HEK293 (cell line): Measurements from ENCODE around the gene WIPF3.

Experiments
- CTCF ChIA-PET: fragments of 350-600 bp; formaldehyde crosslinking; extraction: SDS; loops from one replicate; lab custom pipeline; 2021; ENCODE audit warnings: antibody characterized with exemption; lab: Yijun Ruan, JAX
- POLR2A ChIA-PET: fragments of 300-600 bp; formaldehyde crosslinking; extraction: SDS; loops from one replicate; lab custom pipeline; 2020; ENCODE audit warnings: antibody characterized with exemption, inconsistent platforms; lab: Yijun Ruan, JAX
- H3K27ac ChIP-seq: fragments of 200-500 bp; sonication (Bioruptor generic); 2 replicates; pipeline ENCODE4 v1.5.1; 2014; ENCODE audit warnings: low read depth, low read length, control low read depth, inconsistent platforms; ENCODE audit errors: extremely low read depth
- H3K36me3 ChIP-seq, 2 experiments: fragments of 200-500 bp in 1 of 2; sonication (Bioruptor generic) in 1 of 2; 1 replicate in 1 of 2; 2 replicates in 1 of 2; pipeline ENCODE4 v1.5.1; 2014 to 2017; ENCODE audit warnings: inconsistent platforms in 2 of 2, low read length in 2 of 2; ENCODE audit not compliant: control insufficient read depth in 2 of 2, insufficient read depth in 1 of 2
- H3K4me1 ChIP-seq: fragments of 200-500 bp; sonication (Bioruptor generic); 2 replicates; pipeline ENCODE4 v1.5.1; 2014; ENCODE audit warnings: mild to moderate bottlenecking, low read length, inconsistent platforms; ENCODE audit not compliant: control insufficient read depth, insufficient read depth
- H3K4me3 ChIP-seq: 2 replicates; pipeline ENCODE4 v1.5.1; 2011; ENCODE audit warnings: low read depth, mild to moderate bottlenecking, control low read depth, low read length, moderate library complexity
- H3K9me3 ChIP-seq: fragments of 200-500 bp; sonication (Bioruptor generic); 2 replicates; pipeline ENCODE4 v1.5.1; 2014; ENCODE audit warnings: low read depth, low read length, inconsistent platforms; ENCODE audit not compliant: control insufficient read depth, insufficient read depth
- GLIS1 ChIP-seq: fragments of 450-650 bp; formaldehyde crosslinking; IDR thresholded peaks from 2 replicates; pipeline ENCODE4 v1.5.1; 2016; ENCODE audit warnings: missing biosample characterization, missing genetic modification characterization
- HOXD13 ChIP-seq: sonication (generic); formaldehyde crosslinking; IDR thresholded peaks from 2 replicates; pipeline ENCODE4 v1.8.0; 2022; ENCODE audit warnings: missing genetic modification reagents, borderline replicate concordance
- KLF10 ChIP-seq: fragments of 450-650 bp; IDR thresholded peaks from 2 replicates; pipeline ENCODE4 v1.5.1; 2018; ENCODE audit warnings: missing biosample characterization, mild to moderate bottlenecking, missing genetic modification characterization
- KLF7 ChIP-seq: fragments of 450-650 bp; formaldehyde crosslinking; IDR thresholded peaks from 2 replicates; pipeline ENCODE4 v1.5.1; 2016; ENCODE audit warnings: missing biosample characterization, missing genetic modification characterization, borderline replicate concordance
- OSR2 ChIP-seq: fragments of 450-650 bp; formaldehyde crosslinking; IDR thresholded peaks from 2 replicates; pipeline ENCODE4 v1.5.1; 2016; ENCODE audit warnings: missing biosample characterization, missing genetic modification characterization
- ZNF146 ChIP-seq: fragments of 450-650 bp; formaldehyde crosslinking; IDR thresholded peaks from 2 replicates; pipeline ENCODE4 v1.5.1; 2016; ENCODE audit warnings: missing biosample characterization, missing genetic modification characterization
- ZNF157 ChIP-seq: fragments of 450-650 bp; formaldehyde crosslinking; IDR thresholded peaks from 2 replicates; pipeline ENCODE4 v1.5.1; 2016; ENCODE audit warnings: missing biosample characterization, missing genetic modification characterization
- ZNF37A ChIP-seq: fragments of 450-650 bp; IDR thresholded peaks from 2 replicates; pipeline ENCODE4 v1.5.1; 2018; ENCODE audit warnings: missing biosample characterization, missing genetic modification characterization
- ZNF544 ChIP-seq: fragments of 450-650 bp; formaldehyde crosslinking; IDR thresholded peaks from 2 replicates; pipeline ENCODE4 v1.5.0; 2017; ENCODE audit warnings: missing biosample characterization, missing genetic modification characterization
- ZNF654 ChIP-seq: fragments of 450-650 bp; formaldehyde crosslinking; IDR thresholded peaks from 2 replicates; pipeline ENCODE4 v1.5.1; 2016; ENCODE audit warnings: low read depth, missing biosample characterization, missing genetic modification characterization
- ZNF677 ChIP-seq: fragments of 450-650 bp; IDR thresholded peaks from 2 replicates; pipeline ENCODE4 v1.5.0; 2018; ENCODE audit warnings: missing biosample characterization, mild to moderate bottlenecking, missing genetic modification characterization, moderate library complexity
- TF ChIP-seq, protein P1 (sequence below): fragments of 450-650 bp; formaldehyde crosslinking; IDR thresholded peaks from 2 replicates; pipeline ENCODE4 v1.5.1; 2016; ENCODE audit warnings: missing biosample characterization, missing genetic modification characterization
- TF ChIP-seq, protein P2 (sequence below): fragments of 450-650 bp; formaldehyde crosslinking; IDR thresholded peaks from 2 replicates; pipeline ENCODE4 v1.5.1; 2017; ENCODE audit warnings: missing biosample characterization, missing genetic modification characterization
- TF ChIP-seq, protein P3 (sequence below): fragments of 450-650 bp; IDR thresholded peaks from 2 replicates; pipeline ENCODE4 v1.5.1; 2018; ENCODE audit warnings: missing biosample characterization, mild to moderate bottlenecking, missing genetic modification characterization

Gene WIPF3

DNA sequence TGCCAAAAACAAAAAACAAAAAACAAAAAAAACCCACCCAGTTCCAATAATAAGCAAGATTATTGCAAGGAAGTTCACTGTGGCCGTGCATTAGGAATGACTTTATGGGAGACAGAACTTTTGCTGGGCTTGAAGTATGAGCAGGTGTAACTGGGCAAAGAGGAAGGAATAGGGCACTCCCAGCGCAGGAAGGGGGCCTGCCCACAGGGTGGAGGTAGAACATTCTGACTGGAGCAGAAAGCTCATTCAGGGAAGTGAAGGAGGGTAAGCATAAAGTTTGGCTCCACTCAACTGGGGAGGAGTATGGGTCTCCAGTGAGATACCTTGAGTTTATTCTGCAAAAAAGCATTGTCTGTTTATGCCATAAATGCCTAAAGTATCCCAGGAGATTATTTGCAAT, 42.1 kb upstream of the WIPF3 start:
- H3K27ac ChIP-seq: no peak overlapping the region
- no peak overlapping the region for H3K4me3 ChIP-seq
- ChIA-PET CTCF (interaction anchor here (0.7 to 3.4 kb wide), 4 partner anchors 67 to 158 kb away, joined by 3 to 21 read pairs (median 4); no protein-coding TSS in a partner anchor), POLR2A (no interaction called here)
- H3K9me3 ChIP-seq: no peaks in the 10 kb centered on the region
- H3K4me1 ChIP-seq: no peaks in the 10 kb centered on the region
- TF ChIP-seq KLF10 (tag by site-specific recombination): no peak
- peak; percentile 64 for TF ChIP-seq ZNF654 (tag by site-specific recombination)
- TF ChIP-seq, protein P1, sequence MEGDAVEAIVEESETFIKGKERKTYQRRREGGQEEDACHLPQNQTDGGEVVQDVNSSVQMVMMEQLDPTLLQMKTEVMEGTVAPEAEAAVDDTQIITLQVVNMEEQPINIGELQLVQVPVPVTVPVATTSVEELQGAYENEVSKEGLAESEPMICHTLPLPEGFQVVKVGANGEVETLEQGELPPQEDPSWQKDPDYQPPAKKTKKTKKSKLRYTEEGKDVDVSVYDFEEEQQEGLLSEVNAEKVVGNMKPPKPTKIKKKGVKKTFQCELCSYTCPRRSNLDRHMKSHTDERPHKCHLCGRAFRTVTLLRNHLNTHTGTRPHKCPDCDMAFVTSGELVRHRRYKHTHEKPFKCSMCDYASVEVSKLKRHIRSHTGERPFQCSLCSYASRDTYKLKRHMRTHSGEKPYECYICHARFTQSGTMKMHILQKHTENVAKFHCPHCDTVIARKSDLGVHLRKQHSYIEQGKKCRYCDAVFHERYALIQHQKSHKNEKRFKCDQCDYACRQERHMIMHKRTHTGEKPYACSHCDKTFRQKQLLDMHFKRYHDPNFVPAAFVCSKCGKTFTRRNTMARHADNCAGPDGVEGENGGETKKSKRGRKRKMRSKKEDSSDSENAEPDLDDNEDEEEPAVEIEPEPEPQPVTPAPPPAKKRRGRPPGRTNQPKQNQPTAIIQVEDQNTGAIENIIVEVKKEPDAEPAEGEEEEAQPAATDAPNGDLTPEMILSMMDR (tag by site-specific recombination): peak; percentile 49; the same call in 1 of the 2 replicates
- no peaks in the 10 kb centered on the region for H3K36me3 ChIP-seq

DNA sequence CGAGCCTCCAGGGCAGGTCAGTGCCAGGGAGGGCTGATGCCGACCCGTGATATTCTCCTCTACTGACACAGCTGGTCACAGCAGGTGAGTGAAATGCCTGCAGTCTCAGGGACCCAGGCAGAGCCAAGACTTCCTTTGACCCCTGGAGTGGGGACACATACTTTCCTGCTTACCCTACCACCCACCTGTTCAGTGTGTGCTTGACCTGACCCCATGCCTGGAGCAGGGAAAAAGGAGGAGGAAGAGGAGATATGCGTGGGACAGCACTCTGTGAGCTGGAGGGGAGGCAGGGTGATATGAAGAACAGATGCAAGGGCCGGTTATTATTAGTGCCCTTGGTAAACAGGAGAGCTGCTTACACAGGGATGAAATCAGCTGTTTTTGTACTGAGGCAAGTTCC, 40.8 kb upstream of the WIPF3 start:
- no peak overlapping the region for H3K27ac ChIP-seq
- no peaks in the 10 kb centered on the region for H3K4me1 ChIP-seq
- CTCF ChIA-PET: interaction anchor here (0.7 to 3.4 kb wide), 3 partner anchors 17 to 296 kb away, joined by 3 to 21 read pairs (median 3); no protein-coding TSS in a partner anchor
- H3K9me3 ChIP-seq: no peaks in the 10 kb centered on the region
- no peak overlapping the region for H3K4me3 ChIP-seq
- TF ChIP-seq ZNF37A: no peak
- no peak for TF ChIP-seq ZNF544 (tag by site-specific recombination)
- TF ChIP-seq GLIS1 (tag by site-specific recombination): peak; percentile 15; the same call in 1 of the 2 replicates
- no peak for TF ChIP-seq ZNF677 (tag by site-specific recombination)
- no peaks in the 10 kb centered on the region for H3K36me3 ChIP-seq
- POLR2A ChIA-PET: no interaction called here

DNA sequence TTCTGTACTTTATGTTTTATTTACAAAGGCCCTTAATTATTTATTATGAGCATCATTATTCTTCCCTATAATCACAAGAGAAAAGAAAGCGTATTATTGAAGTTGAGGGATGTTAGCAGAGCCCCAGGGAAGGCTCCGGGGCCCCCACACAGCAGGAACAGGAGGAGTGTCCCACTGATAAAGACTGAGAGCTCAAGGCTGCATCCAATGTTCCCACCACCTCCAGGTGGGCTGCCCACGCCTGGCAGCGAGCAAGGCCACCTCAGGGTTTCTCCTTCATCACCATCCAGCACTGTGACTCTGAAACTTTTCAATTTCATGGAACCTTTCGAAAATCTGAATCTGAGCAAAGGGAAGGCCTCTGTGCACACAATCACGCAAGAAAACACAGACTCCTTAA, 35.9 kb upstream of the WIPF3 start:
- no peaks in the 10 kb centered on the region for H3K4me1 ChIP-seq
- H3K27ac ChIP-seq: no peak overlapping the region
- TF ChIP-seq ZNF146 (tag by site-specific recombination) (no peak), ZNF157 (no peak), KLF7 (tag by site-specific recombination) (no peak), GLIS1 (tag by site-specific recombination) (no peak)
- TF ChIP-seq, protein P2, sequence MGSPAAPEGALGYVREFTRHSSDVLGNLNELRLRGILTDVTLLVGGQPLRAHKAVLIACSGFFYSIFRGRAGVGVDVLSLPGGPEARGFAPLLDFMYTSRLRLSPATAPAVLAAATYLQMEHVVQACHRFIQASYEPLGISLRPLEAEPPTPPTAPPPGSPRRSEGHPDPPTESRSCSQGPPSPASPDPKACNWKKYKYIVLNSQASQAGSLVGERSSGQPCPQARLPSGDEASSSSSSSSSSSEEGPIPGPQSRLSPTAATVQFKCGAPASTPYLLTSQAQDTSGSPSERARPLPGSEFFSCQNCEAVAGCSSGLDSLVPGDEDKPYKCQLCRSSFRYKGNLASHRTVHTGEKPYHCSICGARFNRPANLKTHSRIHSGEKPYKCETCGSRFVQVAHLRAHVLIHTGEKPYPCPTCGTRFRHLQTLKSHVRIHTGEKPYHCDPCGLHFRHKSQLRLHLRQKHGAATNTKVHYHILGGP (tag by site-specific recombination): no peak
- TF ChIP-seq, all 188 proteins: peak for 0
- Histone ChIP-seq H3K9me3 (no peaks in the 10 kb centered on the region), H3K36me3 (no peaks in the 10 kb centered on the region), H3K4me3 (no peak overlapping the region)
- CTCF ChIA-PET: interaction anchor here (1.2 kb wide), 1 partner anchor 151 kb away, joined by 3 read pairs; no protein-coding TSS in a partner anchor
- POLR2A ChIA-PET: no interaction called here

DNA sequence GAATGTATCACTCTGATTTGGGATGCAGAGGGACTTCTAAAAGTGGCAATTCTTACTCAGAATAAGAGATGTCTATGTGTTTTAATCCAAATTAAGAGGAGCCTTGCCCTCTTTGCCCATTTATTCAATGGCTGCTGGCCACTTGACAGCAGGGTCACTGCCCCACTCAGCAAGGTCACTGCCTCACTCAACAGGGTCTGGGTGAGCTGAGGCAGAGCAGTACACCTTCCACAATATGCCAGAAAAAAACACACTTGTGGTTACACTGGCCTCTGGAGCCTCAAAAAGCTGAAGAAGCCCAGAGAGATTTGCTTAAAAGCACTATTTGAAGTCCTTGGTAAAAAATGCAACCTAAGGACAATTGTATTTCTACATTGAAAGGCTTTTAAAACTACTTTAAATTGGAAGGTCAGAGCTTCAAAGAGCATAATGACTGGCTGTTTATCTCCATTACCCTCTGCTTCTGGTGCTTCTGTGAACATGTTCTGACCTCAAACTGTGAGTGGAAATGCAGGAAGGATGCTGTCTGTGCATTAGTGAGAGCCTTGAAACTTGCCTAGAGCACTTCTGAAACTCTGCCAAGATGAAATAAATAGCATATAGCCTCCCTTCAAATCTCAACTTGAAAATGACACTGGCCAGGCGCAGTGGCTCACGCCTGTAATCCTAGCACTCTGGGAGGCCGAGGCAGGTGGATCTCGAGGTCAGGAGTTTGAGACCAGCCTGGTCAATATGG, 35.1 kb upstream of the WIPF3 start:
- Histone ChIP-seq H3K27ac (no peak overlapping the region), H3K36me3 (no peaks in the 10 kb centered on the region), H3K4me1 (no peaks in the 10 kb centered on the region), H3K4me3 (no peak overlapping the region), H3K9me3 (no peaks in the 10 kb centered on the region)
- TF ChIP-seq OSR2 (tag by site-specific recombination): peak; percentile 37; the same call in 1 of the 2 replicates
- TF ChIP-seq, protein P3, sequence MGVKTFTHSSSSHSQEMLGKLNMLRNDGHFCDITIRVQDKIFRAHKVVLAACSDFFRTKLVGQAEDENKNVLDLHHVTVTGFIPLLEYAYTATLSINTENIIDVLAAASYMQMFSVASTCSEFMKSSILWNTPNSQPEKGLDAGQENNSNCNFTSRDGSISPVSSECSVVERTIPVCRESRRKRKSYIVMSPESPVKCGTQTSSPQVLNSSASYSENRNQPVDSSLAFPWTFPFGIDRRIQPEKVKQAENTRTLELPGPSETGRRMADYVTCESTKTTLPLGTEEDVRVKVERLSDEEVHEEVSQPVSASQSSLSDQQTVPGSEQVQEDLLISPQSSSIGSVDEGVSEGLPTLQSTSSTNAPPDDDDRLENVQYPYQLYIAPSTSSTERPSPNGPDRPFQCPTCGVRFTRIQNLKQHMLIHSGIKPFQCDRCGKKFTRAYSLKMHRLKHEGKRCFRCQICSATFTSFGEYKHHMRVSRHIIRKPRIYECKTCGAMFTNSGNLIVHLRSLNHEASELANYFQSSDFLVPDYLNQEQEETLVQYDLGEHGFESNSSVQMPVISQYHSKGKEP (tag by site-specific recombination): 0 out of 2 replicates have a peak, but pooled peaks have one; percentile 30
- TF ChIP-seq HOXD13 (CRISPR knock-in tag): no peak
- CTCF ChIA-PET: no interaction called here
- POLR2A ChIA-PET: no interaction called here
